H1 (cell line): ENCODE data around the gene SLC26A11. TPM values are rescaled to one million over a fixed set of nuclear protein-coding genes. Genes with fewer than 3 reads are reported as not detected.

ENCODE experiments used
- CTCF ChIA-PET: fragments of 300-600 bp; sonication (Branson Sonifier 250); formaldehyde crosslinking; loops from one replicate; lab custom pipeline; 2021; ENCODE audit not compliant: partially characterized antibody; lab: Charles Lee
- POLR2A ChIA-PET: fragments of 300-600 bp; sonication (Branson Sonifier 250); formaldehyde crosslinking; loops from one replicate; lab custom pipeline; 2021; ENCODE audit warnings: inconsistent platforms; ENCODE audit not compliant: partially characterized antibody; lab: Charles Lee
- DNase-seq, 2 experiments: peaks; one replicate each; pipeline versions ENCODE4 v3.0.0 to v3.0.0-alpha.2; 2010 to 2022; ENCODE audit warnings: low spot score in 2 of 2, low read depth in 1 of 2, mixed read lengths in 1 of 2
- FAIRE-seq: peaks from 2 replicates; lab custom pipeline; 2011; peaks lifted over from hg19 to GRCh38; lab: Jason Lieb, UNC
- H2AFZ ChIP-seq: 2 replicates; pipeline ENCODE4 v1.8.1; 2012; ENCODE audit warnings: low read length, inconsistent platforms
- H2AK5ac ChIP-seq: 2 replicates; pipeline ENCODE4 v1.6.1; 2013; ENCODE audit warnings: low read depth, low read length
- H2BK120ac ChIP-seq: replicated peaks from 2 replicates; pipeline ENCODE3; 2013; ENCODE audit warnings: low read depth, low read length, inconsistent platforms
- H2BK12ac ChIP-seq: 2 replicates; pipeline ENCODE4 v1.6.1; 2013; ENCODE audit warnings: low read depth, low read length
- H2BK15ac ChIP-seq: 2 replicates; pipeline ENCODE4 v1.6.1; 2013; ENCODE audit warnings: low read length
- H2BK20ac ChIP-seq: 2 replicates; pipeline ENCODE4 v1.6.1; 2013; ENCODE audit warnings: low read length
- H2BK5ac ChIP-seq: 2 replicates; pipeline ENCODE4 v1.6.1; 2013; ENCODE audit warnings: low read depth, low read length
- H3K14ac ChIP-seq: 2 replicates; pipeline ENCODE4 v1.6.1; 2013; ENCODE audit warnings: inconsistent platforms; ENCODE audit not compliant: insufficient read length
- H3K18ac ChIP-seq: 2 replicates; pipeline ENCODE4 v1.6.1; 2013; ENCODE audit warnings: low read length; ENCODE audit errors: extremely low read depth
- H3K23ac ChIP-seq: 2 replicates; pipeline ENCODE4 v1.6.1; 2013; ENCODE audit warnings: inconsistent platforms; ENCODE audit not compliant: insufficient read length
- H3K23me2 ChIP-seq: 2 replicates; pipeline ENCODE4 v1.6.1; 2013; ENCODE audit warnings: low read depth, low read length
- H3K27ac ChIP-seq: 2 replicates; pipeline ENCODE4 v1.6.1; 2011; ENCODE audit warnings: low read depth, low read length, inconsistent platforms
- H3K27me3 ChIP-seq, 4 experiments: replicated peaks in 1 of 4; 1 replicate in 1 of 4; 2 replicates in 3 of 4; pipeline versions ENCODE4 v1.6.1 to v1.8.1; 2011 to 2013; ENCODE audit warnings: low read length in 3 of 4, mild to moderate bottlenecking in 3 of 4, inconsistent platforms in 2 of 4, mixed read lengths in 2 of 4, moderate library complexity in 1 of 4; ENCODE audit not compliant: control insufficient read depth in 3 of 4, insufficient read depth in 3 of 4; ENCODE audit errors: extremely low read depth in 1 of 4
- H3K36me3 ChIP-seq, 4 experiments: 2 replicates each; pipeline versions ENCODE4 v1.6.1 to v1.8.1; 2011 to 2013; ENCODE audit warnings: mild to moderate bottlenecking in 4 of 4, low read length in 3 of 4, moderate library complexity in 2 of 4, control low read depth in 1 of 4, inconsistent platforms in 1 of 4; ENCODE audit not compliant: insufficient read depth in 4 of 4, control insufficient read depth in 2 of 4
- H3K4ac ChIP-seq: replicated peaks from 2 replicates; pipeline ENCODE3; 2013; ENCODE audit warnings: low read length, low read depth, mixed read lengths, inconsistent platforms; ENCODE audit not compliant: insufficient read length
- H3K4me1 ChIP-seq, 4 experiments: replicated peaks in 1 of 4; 1 replicate in 1 of 4; 2 replicates in 3 of 4; pipeline versions ENCODE4 v1.6.1 to v1.8.1; 2011 to 2013; ENCODE audit warnings: low read length in 3 of 4, inconsistent platforms in 2 of 4, mixed read lengths in 1 of 4; ENCODE audit not compliant: insufficient read depth in 4 of 4, control insufficient read depth in 3 of 4
- H3K4me2 ChIP-seq, 2 experiments: 2 replicates each; pipeline versions ENCODE4 v1.6.1 to v1.8.1; 2011 to 2013; ENCODE audit warnings: low read depth in 2 of 2, low read length in 2 of 2, control low read depth in 1 of 2, inconsistent platforms in 1 of 2, mild to moderate bottlenecking in 1 of 2; ENCODE audit not compliant: insufficient read depth in 1 of 2
- H3K4me3 ChIP-seq, 4 experiments: fragments of 200-600, 300-600 bp in 1 of 4; sonication (generic), shearing (Covaris generic), sonication (Bioruptor Twin) in 1 of 4; 2 replicates each; pipeline versions ENCODE4 v1.5.1 to v1.8.1; 2011 to 2016; ENCODE audit warnings: low read length in 4 of 4, low read depth in 3 of 4, control low read depth in 2 of 4, inconsistent platforms in 2 of 4, mild to moderate bottlenecking in 2 of 4, mixed read lengths in 1 of 4, moderate library complexity in 1 of 4; ENCODE audit not compliant: insufficient read depth in 2 of 4; ENCODE audit errors: extremely low read depth in 1 of 4
- H3K56ac ChIP-seq: replicated peaks from 2 replicates; pipeline ENCODE3; 2013; ENCODE audit warnings: low read depth, mild to moderate bottlenecking, mixed read lengths, low read length, inconsistent platforms; ENCODE audit not compliant: insufficient read length
- H3K79me1 ChIP-seq: 2 replicates; pipeline ENCODE4 v1.6.1; 2013; ENCODE audit warnings: low read depth, low read length, control low read depth
- H3K79me2 ChIP-seq, 2 experiments: 2 replicates each; pipeline versions ENCODE4 v1.6.1 to v1.8.1; 2012 to 2013; ENCODE audit warnings: low read length in 2 of 2, mild to moderate bottlenecking in 2 of 2, inconsistent platforms in 1 of 2; ENCODE audit not compliant: insufficient read depth in 2 of 2, control insufficient read depth in 1 of 2
- H3K9ac ChIP-seq, 4 experiments: replicated peaks in 1 of 4; 1 replicate in 1 of 4; 2 replicates in 3 of 4; pipeline versions ENCODE4 v1.6.1 to v1.8.1; 2011 to 2013; ENCODE audit warnings: low read depth in 3 of 4, low read length in 3 of 4, control low read depth in 2 of 4, mild to moderate bottlenecking in 2 of 4, moderate library complexity in 2 of 4, inconsistent platforms in 1 of 4; ENCODE audit errors: extremely low read depth in 1 of 4
- H3K9me3 ChIP-seq, 2 experiments: 2 replicates each; pipeline versions ENCODE4 v1.6.1 to v1.8.1; 2012 to 2013; ENCODE audit warnings: mild to moderate bottlenecking in 2 of 2, moderate library complexity in 2 of 2, control low read depth in 1 of 2, inconsistent platforms in 1 of 2, low read depth in 1 of 2, low read length in 1 of 2, mixed read lengths in 1 of 2; ENCODE audit not compliant: insufficient read depth in 2 of 2
- H4K20me1 ChIP-seq, 2 experiments: replicated peaks in 1 of 2; 2 replicates each; pipeline versions ENCODE3 to v1.8.1; 2011 to 2013; ENCODE audit warnings: inconsistent platforms in 2 of 2, low read length in 2 of 2, mild to moderate bottlenecking in 1 of 2; ENCODE audit not compliant: insufficient read depth in 2 of 2, control insufficient read depth in 1 of 2
- H4K5ac ChIP-seq: 2 replicates; pipeline ENCODE4 v1.6.1; 2013; ENCODE audit warnings: low read length, low read depth, mixed read lengths, inconsistent platforms; ENCODE audit not compliant: insufficient read length
- H4K8ac ChIP-seq: 2 replicates; pipeline ENCODE4 v1.8.0; 2013; ENCODE audit warnings: mild to moderate bottlenecking, moderate library complexity, low read length, inconsistent platforms; ENCODE audit not compliant: insufficient read depth; ENCODE audit errors: extremely low read depth
- H4K91ac ChIP-seq: replicated peaks from 2 replicates; pipeline ENCODE3; 2013; ENCODE audit warnings: low read length, mixed read lengths, inconsistent platforms; ENCODE audit not compliant: insufficient read length
- CBX8 ChIP-seq: fragments of 300-800, 300-1000 bp; sonication (generic); IDR thresholded peaks from 2 replicates; pipeline ENCODE4 v1.7.1; 2016; ENCODE audit warnings: low read depth, low read length, borderline replicate concordance
- NANOG ChIP-seq: IDR thresholded peaks from 2 replicates; pipeline ENCODE4 v1.6.1; 2011; ENCODE audit warnings: low read length, low read depth, mild to moderate bottlenecking, inconsistent platforms; ENCODE audit not compliant: insufficient read depth, poor library complexity, severe bottlenecking
- SAP30 ChIP-seq: fragments of 300-600 bp; sonication (generic); IDR thresholded peaks from 2 replicates; pipeline ENCODE4 v1.7.1; 2012; ENCODE audit warnings: low read length, moderate library complexity, mild to moderate bottlenecking, inconsistent platforms; ENCODE audit not compliant: insufficient read depth, insufficient replicate concordance
- SIRT6 ChIP-seq: IDR thresholded peaks from one replicate; pipeline ENCODE4 v1.7.1; 2012; ENCODE audit warnings: low read length, inconsistent platforms
- USF2 ChIP-seq: IDR thresholded peaks from 2 replicates; pipeline ENCODE4 v1.6.1; 2011; ENCODE audit warnings: low read length, improper control_type of control experiment
- YY1 ChIP-seq: IDR thresholded peaks from 2 replicates; pipeline ENCODE4 v1.6.1; 2011; ENCODE audit warnings: low read depth, mild to moderate bottlenecking, low read length
- WGBS, 2 experiments: shearing (Covaris generic) in 1 of 2; methylation state at CpG; one replicate each; pipeline versions ENCODE4 v1.1.6 to v1.1.7; 2013 to 2015; ENCODE audit warnings: low lambda C conversion rate in 2 of 2, mixed read lengths in 2 of 2, inconsistent platforms in 1 of 2, low coverage in 1 of 2, missing lambda C conversion rate in 1 of 2; ENCODE audit not compliant: insufficient replicate concordance in 2 of 2, insufficient coverage in 1 of 2, insufficient read length in 1 of 2; ENCODE audit errors: extremely low coverage in 1 of 2, missing lambda C conversion rate in 1 of 2; 5-methylcytosine and 5-hydroxymethylcytosine counted together
- polyA plus RNA-seq, 7 experiments: library from polyadenylated mRNA; depleted of rRNA in 3 of 7; stranded (reverse) in 5 of 7; unstranded in 2 of 7; fragments of >200 nt in 5 of 7; fragments of 200-250 nt in 2 of 7; gene quantifications; 1 replicate in 5 of 7; 2 replicates in 1 of 7; 4 replicates in 1 of 7; pipeline versions ENCODE4 v1.2.1 to v1.2.3, GENCODE V29; 2011 to 2013; ENCODE audit warnings: missing spikeins in 2 of 7, mixed read lengths in 2 of 7
- total RNA-seq: library from RNA; stranded (reverse); fragmentation: NEBNext Ultra II Directional; extraction: Animal tissue kit (Norgen Biotek cat#: 25700); gene quantifications from 2 replicates; pipeline ENCODE4 v1.2.1, GENCODE V29; 2021

The SLC26A11 gene
- total and polyA plus RNA-seq, 2 of the 8 experiments (the other 6 are each of a cell fraction or from before 2014, with no cell fraction given) = 15.5 to 25.9 TPM

- Histone ChIP-seq H3K4me2 (no peak overlapping the region), H3K79me2 (no peaks in the 10 kb centered on the region), H4K5ac (no peak overlapping the region), H3K9ac (no peak overlapping the region), H3K14ac (no peak overlapping the region), H2AK5ac (no peak overlapping the region), H3K4ac (no peak overlapping the region), H2BK15ac (no peak overlapping the region), H4K91ac (no peak overlapping the region), H3K4me3 (no peak overlapping the region), H2BK5ac (no peak overlapping the region), H4K8ac (no peak overlapping the region), H4K20me1 (peaks cover 2% of the 10 kb centered on the region in 2 experiments), H3K4me1 (peaks cover 0 to 16% (median 6%) of the 10 kb centered on the region in 4 experiments; a peak in 6 of 7 replicates), H2BK12ac (no peak overlapping the region), H3K56ac (no peak overlapping the region), H3K9me3 (peaks cover 0 to 4% of the 10 kb centered on the region in 2 experiments; a peak in 1 of 4 replicates), H3K23ac (no peak overlapping the region), H2AFZ (no peak overlapping the region), H3K23me2 (peaks cover 3% of the 10 kb centered on the region; the same call in 1 of the 2 replicates), H3K79me1 (peaks cover 2% of the 10 kb centered on the region; the same call in 1 of the 2 replicates), H3K18ac (no peak overlapping the region), H2BK20ac (no peak overlapping the region), H2BK120ac (no peak overlapping the region), H3K27ac (no peak overlapping the region), H3K27me3 (no peaks in the 10 kb centered on the region), H3K36me3 (peaks cover 0 to 3% (median 1%) of the 10 kb centered on the region in 4 experiments; a peak in 2 of 8 replicates)
- no peak for FAIRE-seq
- WGBS, 2 experiments = 97% methylated on average over 4 of the region's 4 CpGs; no CpG with 5 or more reads in 1 of the 2 experiments
- ChIA-PET POLR2A (interaction anchor here (4.6 kb wide), 1 partner anchor 34 kb away, joined by 19 read pairs; the partner anchor contains the start of gene RNF213), CTCF (interaction anchor here (0.7 to 3.5 kb wide), 10 partner anchors 10 to 125 kb away, joined by 3 to 20 read pairs (median 4); no protein-coding TSS in a partner anchor)
- DNase-seq = no peak
- TF ChIP-seq USF2 (no peak), CBX8 (no peak), SAP30 (no peak), YY1 (no peak), NANOG (no peak), SIRT6 (no peak)
Observed at GRCh38 chr17:80227156-80227555, 6.9 kb downstream of the SLC26A11 start.
